Measurements from ENCODE around the gene HOMER1.

- TF ChIP-seq POLR2A (IDR thresholded peaks at IDR 0.05; ENCODE audit: low read depth, low read length) (no peak), TAF1 (IDR thresholded peaks at IDR 0.05; ENCODE audit: borderline replicate concordance, low read depth, low read length) (no peak), POLR2AphosphoS5 (IDR thresholded peaks at IDR 0.05; ENCODE audit: low read depth, low read length) (no peak)
Observed at GRCh38 chr5:79488058-79488457, 25.9 kb downstream of the HOMER1 start.
